GM06990 (cell line): Measurements from ENCODE around the gene JPH3.

Experiments
- DNase-seq: peaks from one replicate; pipeline ENCODE4 v3.0.0-alpha.2; 2011; ENCODE audit not compliant: insufficient read length; ENCODE audit errors: extremely low read depth
- H3K27me3 ChIP-seq: replicated peaks from 2 replicates; pipeline ENCODE4 v1.6.0; 2011; ENCODE audit warnings: low read length; ENCODE audit not compliant: control insufficient read depth, insufficient read depth
- H3K36me3 ChIP-seq: 2 replicates; pipeline ENCODE4 v1.5.1; 2011; ENCODE audit warnings: low read length; ENCODE audit not compliant: control insufficient read depth, insufficient read depth
- H3K4me3 ChIP-seq: replicated peaks from 2 replicates; pipeline ENCODE4 v1.5.1; 2011; ENCODE audit warnings: low read depth, mild to moderate bottlenecking, control low read depth, low read length
- TF ChIP-seq, protein P1 (sequence below): IDR thresholded peaks from 2 replicates; pipeline ENCODE4 v1.5.1; 2011; ENCODE audit warnings: low read length, control low read depth, mild to moderate bottlenecking, inconsistent platforms; ENCODE audit not compliant: insufficient read depth, poor library complexity, severe bottlenecking

Gene JPH3

DNA sequence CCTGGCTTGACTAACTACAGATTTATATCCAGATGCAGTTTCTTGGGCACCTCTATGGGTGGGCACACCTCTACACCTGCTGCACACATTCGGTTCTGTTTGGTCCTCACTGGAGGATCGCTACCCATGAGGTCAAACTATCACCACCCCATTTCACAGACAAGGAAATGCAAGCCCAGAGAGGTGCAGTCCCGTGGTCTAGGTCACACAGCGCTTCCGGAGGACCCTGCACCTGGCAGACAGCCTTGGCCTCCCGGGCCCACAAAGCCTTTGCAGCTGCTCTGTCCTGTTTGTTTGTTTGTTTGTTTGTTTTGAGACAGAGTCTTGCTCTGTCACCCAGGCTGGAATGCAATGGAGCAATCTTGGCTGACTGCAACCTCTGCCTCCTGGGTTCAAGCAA, 39.3 kb upstream of the JPH3 start:
- Histone ChIP-seq H3K27me3 (no peaks in the 10 kb centered on the region), H3K36me3 (no peaks in the 10 kb centered on the region), H3K4me3 (no peak overlapping the region)
- TF ChIP-seq, protein P1, sequence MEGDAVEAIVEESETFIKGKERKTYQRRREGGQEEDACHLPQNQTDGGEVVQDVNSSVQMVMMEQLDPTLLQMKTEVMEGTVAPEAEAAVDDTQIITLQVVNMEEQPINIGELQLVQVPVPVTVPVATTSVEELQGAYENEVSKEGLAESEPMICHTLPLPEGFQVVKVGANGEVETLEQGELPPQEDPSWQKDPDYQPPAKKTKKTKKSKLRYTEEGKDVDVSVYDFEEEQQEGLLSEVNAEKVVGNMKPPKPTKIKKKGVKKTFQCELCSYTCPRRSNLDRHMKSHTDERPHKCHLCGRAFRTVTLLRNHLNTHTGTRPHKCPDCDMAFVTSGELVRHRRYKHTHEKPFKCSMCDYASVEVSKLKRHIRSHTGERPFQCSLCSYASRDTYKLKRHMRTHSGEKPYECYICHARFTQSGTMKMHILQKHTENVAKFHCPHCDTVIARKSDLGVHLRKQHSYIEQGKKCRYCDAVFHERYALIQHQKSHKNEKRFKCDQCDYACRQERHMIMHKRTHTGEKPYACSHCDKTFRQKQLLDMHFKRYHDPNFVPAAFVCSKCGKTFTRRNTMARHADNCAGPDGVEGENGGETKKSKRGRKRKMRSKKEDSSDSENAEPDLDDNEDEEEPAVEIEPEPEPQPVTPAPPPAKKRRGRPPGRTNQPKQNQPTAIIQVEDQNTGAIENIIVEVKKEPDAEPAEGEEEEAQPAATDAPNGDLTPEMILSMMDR = no peak
- DNase-seq = no peak

DNA sequence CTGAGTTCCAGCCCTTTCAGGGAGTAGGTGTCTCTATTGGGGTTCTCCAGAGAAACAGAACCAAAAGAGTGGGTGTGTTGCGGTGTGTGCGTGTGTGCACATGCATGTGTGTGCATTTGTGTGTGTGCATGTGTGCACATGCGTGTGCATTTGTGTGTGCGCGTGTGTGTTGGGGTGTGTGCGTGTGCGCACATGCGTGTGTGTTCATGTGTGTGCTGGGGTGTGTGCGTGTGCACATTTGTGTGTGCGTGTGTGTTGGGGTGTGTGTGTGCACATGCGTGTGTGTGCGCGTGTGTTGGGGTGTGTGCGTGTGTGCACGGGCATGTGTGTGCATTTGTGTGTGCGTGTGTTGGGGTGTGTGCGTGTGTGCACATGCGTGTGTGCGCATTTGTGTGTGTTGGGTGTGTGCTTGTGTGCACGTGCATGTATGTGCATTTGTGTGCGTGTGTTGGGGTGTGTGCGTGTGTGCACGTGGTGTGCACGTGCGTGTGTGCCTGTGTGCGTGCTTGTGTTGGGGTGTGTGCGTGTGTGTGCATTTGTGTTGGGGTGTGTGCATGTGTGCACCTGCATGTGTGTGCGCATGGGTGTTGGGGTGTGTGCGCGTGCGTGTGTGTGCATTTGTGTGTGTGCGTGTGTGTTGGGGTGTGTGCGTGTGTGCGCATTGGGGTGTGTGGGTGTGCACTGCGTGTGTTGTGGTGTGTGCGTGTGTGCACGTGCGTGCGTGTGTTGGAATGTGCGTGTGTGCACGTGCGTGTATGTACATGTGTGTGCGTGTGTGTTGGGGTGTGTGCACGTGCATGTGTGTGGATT, 38.4 kb upstream of the JPH3 start:
- TF ChIP-seq, protein P1 = no peak

DNA sequence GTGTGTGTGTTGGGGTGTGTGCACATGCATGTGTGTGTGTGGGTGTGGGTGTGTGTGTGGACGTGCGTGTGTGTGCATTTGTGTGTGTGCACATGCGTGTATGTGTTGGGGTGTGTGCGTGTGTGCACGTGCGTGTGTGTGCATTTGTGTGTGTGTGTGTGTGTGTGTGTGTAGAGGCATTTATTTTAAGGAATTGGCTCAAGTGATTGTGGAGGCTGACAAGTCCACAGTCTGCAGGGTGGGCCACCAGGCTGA, 37.9 kb upstream of the JPH3 start:
- no peak overlapping the region for H3K4me3 ChIP-seq
- DNase-seq = no peak
- no peaks in the 10 kb centered on the region for H3K36me3 ChIP-seq
- H3K27me3 ChIP-seq = no peaks in the 10 kb centered on the region
- TF ChIP-seq, protein P1 = no peak

More for the DNA sequence above, 38.4 kb upstream of the JPH3 start:
- Histone ChIP-seq H3K27me3 (no peaks in the 10 kb centered on the region), H3K4me3 (no peak overlapping the region), H3K36me3 (no peaks in the 10 kb centered on the region)
- DNase-seq = no peak

DNA sequence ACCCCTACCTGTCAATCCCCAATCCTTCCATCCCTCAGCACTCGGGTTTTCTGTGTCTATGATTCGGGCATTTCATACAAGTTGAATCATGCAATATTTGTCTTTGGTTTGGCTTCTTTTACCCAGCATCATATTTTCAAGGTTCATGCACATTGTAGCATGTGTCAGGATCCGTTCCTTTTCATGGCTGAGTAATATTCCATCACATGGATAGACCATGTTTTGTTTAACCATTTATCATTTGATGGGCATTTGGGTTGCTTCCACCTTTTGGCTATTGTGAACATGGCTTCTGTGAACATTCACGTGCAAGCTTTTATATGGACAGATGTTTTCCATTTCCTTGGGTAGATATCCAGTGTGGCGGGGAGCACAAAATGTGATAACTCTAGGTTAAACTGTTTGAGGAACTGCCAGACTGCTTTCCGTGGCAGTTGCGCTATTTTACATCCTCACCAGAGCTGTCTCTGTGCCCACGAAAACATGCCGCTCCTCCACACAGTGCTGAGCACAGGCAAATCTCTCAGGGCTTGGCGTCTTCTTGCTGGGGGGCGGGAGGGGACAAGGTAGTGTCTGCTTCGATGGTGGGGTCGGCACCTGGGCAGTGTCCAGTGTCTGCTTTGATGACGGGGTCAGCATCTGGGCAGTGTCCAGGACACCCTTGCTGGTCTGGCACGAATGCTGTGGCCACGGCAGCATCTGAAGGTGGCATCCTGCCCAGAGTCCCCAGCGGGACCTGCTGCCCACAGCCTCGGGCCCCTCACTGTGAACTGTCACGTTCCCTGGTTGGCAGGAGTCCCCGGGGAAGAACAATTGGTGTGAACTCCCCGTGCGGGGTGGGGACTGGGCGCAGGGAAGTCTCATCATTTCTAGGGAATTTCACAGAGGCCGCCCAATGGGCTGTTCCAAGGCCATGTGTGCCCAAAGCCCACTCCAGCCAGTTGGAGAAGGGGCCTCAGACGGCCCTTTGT, 32.4 kb upstream of the JPH3 start:
- no peak overlapping the region for H3K4me3 ChIP-seq
- no peak for DNase-seq
- TF ChIP-seq, protein P1 = no peak
- H3K27me3 ChIP-seq = no peaks in the 10 kb centered on the region
- no peaks in the 10 kb centered on the region for H3K36me3 ChIP-seq

DNA sequence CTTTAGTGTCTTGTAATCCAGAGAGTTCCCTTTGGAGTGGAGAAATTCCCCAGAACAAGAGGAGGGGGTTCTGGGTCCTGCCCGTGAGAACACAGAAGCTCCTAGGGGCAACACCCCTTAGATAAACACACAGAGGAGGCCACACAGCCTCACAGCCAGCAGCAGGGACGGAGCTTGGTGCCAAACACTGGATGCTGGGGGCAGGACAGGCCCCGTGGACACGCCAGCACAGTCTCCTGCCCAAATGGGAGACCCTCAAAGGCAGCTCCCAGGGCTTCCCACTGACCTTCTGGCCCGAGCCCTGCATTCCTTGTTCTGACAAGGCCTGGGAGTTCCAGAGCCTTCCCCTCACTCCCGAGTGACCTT, 31.8 kb upstream of the JPH3 start:
- TF ChIP-seq, protein P1 = no peak
- no peaks in the 10 kb centered on the region for H3K36me3 ChIP-seq
- DNase-seq = no peak
- H3K27me3 ChIP-seq = no peaks in the 10 kb centered on the region
- no peak overlapping the region for H3K4me3 ChIP-seq
